Effector memory CD4-positive, alpha-beta T cell (primary cell): ENCODE data around the gene ZDHHC21.
"Not testable (repeated sequence)": the region's sequence is repeated elsewhere in the genome, so short reads cannot be mapped to it uniquely, and the experiment has no call there.

Experiments used
- DNase-seq, 3 donors: peaks; one replicate each; pipeline ENCODE4 v3.0.0-alpha.2; 2020
- H3K27ac ChIP-seq: 2 replicates; pipeline ENCODE4 v1.7.0; 2013; ENCODE audit warnings: mild to moderate bottlenecking, low read length, moderate library complexity; ENCODE audit not compliant: insufficient read depth, poor library complexity, severe bottlenecking
- H3K27me3 ChIP-seq: replicated peaks from 2 replicates; pipeline ENCODE4 v1.7.0; 2013; ENCODE audit warnings: mild to moderate bottlenecking, low read length; ENCODE audit not compliant: insufficient read depth, control insufficient read depth, poor library complexity, severe bottlenecking
- H3K36me3 ChIP-seq: 2 replicates; pipeline ENCODE4 v1.7.0; 2013; ENCODE audit warnings: mild to moderate bottlenecking, low read length, moderate library complexity; ENCODE audit not compliant: control insufficient read depth, insufficient read depth
- H3K4me1 ChIP-seq: 2 replicates; pipeline ENCODE4 v1.7.0; 2013; ENCODE audit warnings: low read length, mild to moderate bottlenecking; ENCODE audit not compliant: control insufficient read depth, insufficient read depth, poor library complexity, severe bottlenecking
- H3K4me3 ChIP-seq: 2 replicates; pipeline ENCODE4 v1.7.0; 2013; ENCODE audit warnings: low read length, low read depth, mild to moderate bottlenecking; ENCODE audit not compliant: insufficient read depth, poor library complexity, severe bottlenecking
- H3K9me3 ChIP-seq: 2 replicates; pipeline ENCODE4 v1.7.0; 2013; ENCODE audit warnings: mild to moderate bottlenecking, low read length, moderate library complexity; ENCODE audit not compliant: control insufficient read depth

The ZDHHC21 gene

DNA sequence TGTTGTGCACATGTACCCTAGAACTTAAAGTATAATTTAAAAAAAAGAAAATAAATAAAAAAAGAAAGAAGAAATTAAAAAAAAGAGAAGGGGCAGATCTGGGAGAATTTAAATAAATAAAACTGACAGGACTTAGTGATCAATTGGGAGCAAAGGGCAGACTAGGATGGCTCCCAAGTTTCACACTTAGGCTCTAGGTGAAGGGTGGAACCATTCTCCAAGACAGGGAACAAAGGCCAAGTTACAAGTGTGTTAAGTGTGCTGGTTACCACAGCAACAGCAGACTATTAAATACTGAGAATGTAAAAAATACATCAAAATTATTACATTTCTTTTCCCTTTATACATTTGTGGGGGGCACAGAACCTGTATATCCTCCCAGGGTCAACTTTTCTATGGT is 7.1 kb downstream of the ZDHHC21 start:
- H3K27me3 ChIP-seq = no peaks in the 10 kb centered on the region
- no peaks in the 10 kb centered on the region for H3K36me3 ChIP-seq
- no peaks in the 10 kb centered on the region for H3K9me3 ChIP-seq
- H3K4me3 ChIP-seq = no peak overlapping the region
- no peak overlapping the region for H3K27ac ChIP-seq
- no peaks in the 10 kb centered on the region for H3K4me1 ChIP-seq
- no peak for DNase-seq

DNA sequence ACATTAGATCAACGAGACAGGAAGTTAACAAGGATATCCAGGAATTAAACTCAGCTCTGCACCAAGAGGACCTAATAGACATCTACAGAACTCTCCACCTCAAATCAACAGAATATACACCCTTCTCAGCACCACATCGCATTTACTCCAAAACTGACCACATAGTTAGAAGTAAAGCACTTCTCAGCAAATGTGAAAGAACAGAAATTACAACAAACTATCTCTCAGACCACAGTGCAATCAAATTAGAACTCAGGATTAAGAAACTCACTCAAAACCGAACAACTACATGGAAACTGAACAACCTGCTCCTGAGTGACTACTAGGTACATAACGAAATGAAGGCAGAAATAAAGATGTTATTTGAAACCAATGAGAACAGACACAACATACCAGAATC is 10.6 kb downstream of the ZDHHC21 start:
- H3K27ac ChIP-seq, H3K4me3 ChIP-seq, H3K9me3 ChIP-seq, H3K36me3 ChIP-seq, H3K4me1 ChIP-seq, DNase-seq, H3K27me3 ChIP-seq: not testable (repeated sequence)

DNA sequence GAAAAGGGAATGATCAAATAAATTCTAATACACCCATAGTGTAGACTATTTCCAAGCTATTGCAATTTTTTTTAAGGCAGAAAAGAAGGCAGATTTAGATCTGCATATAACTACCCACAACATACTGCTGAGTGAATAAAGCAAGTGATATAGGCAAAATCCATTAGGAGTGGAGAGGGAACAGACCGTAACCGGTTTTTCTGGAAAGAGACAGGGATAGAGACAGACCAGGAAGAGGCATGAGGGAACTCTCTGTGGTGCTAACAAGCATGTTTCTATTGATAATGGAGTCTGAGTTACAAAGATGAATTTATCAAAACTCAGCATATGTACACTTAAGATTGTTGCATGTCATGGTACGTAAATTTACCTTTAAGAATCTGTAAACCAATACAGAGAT is 14.5 kb downstream of the ZDHHC21 start:
- Histone ChIP-seq H3K9me3 (no peaks in the 10 kb centered on the region), H3K4me3 (no peak overlapping the region), H3K36me3 (no peaks in the 10 kb centered on the region), H3K27ac (no peak overlapping the region), H3K4me1 (no peaks in the 10 kb centered on the region), H3K27me3 (no peaks in the 10 kb centered on the region)
- no peak for DNase-seq

DNA sequence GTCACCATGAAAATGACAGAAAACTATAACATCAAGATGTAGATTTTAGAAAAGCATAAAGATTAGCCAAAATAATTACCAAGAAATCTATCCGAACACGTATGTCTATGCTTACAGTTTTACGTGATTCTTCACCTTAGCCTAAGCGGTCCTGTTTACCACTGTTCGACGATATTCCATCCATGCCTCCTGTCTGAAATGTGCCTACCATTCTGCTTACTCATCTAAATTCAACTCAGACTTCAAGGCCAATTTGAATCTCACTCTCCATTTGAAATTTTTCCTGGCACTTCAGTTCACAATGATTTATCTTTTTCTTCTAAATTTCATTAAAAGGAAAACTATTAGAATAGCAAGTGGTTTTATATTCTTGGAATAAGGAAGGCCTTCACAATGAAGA is 15.4 kb downstream of the ZDHHC21 start:
- no peak overlapping the region for H3K4me3 ChIP-seq
- H3K27ac ChIP-seq = no peak overlapping the region
- no peaks in the 10 kb centered on the region for H3K9me3 ChIP-seq
- no peaks in the 10 kb centered on the region for H3K36me3 ChIP-seq
- H3K4me1 ChIP-seq = no peaks in the 10 kb centered on the region
- no peaks in the 10 kb centered on the region for H3K27me3 ChIP-seq
- DNase-seq = no peak

DNA sequence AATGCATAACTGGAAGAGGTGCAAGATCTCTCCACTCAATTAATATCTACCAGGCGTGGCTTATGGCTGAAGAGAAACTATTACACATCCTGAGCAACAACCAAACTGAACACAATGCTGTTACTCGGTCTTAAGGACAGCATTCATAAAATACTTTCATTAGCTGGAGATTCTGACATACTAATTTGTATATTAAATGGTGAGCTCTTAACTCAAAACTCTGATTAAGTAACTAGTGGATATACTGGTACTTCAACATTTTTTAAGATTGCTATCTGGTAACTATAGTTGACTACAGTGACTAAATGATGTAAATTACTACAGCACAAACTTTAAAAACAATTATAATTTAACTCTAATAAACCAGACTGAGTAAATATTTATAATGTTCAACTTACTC is 15.8 kb downstream of the ZDHHC21 start:
- no peaks in the 10 kb centered on the region for H3K9me3 ChIP-seq
- H3K4me1 ChIP-seq = no peaks in the 10 kb centered on the region
- no peak for DNase-seq
- H3K27ac ChIP-seq = no peak overlapping the region
- H3K36me3 ChIP-seq = no peaks in the 10 kb centered on the region
- no peak overlapping the region for H3K4me3 ChIP-seq
- no peaks in the 10 kb centered on the region for H3K27me3 ChIP-seq

DNA sequence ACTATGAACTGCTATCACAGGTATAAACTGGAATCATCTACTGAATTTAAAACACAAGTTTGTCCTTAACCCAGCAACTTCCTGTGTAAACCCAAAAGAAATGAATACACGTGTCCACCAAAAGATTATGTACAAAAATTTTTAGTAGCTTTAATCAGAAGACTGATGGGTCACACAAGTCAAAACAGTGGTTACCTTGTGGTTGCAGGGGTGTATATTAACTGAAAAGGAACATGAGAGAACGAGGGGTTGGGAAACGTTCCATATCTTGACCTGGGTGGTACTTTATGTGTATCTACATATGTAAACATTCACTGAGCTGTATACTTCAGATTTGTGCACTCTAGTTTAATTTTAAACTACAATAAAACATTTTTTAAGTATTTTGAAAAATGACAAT is 18.6 kb downstream of the ZDHHC21 start:
- no peak for DNase-seq
- no peaks in the 10 kb centered on the region for H3K9me3 ChIP-seq

DNA sequence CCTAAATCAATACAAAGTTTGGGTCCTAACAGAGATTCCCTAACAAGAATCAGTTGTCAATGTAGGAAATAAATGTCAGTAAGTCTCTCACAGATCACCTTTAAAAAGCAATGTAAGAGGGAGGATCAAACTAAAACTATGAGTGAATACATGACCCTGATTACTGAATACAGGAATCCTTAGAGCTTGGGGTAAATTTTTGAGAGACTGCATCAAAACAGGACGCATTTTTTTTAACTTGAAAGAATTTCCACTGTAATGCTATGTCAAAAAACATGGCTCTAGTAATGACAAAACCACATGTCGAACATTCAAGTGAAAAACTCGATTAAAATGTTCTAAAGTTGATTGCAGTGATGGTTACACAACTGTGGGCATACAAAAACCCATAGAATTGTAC is 21.9 kb downstream of the ZDHHC21 start:
- Histone ChIP-seq H3K36me3 (no peaks in the 10 kb centered on the region), H3K4me3 (no peak overlapping the region), H3K4me1 (no peaks in the 10 kb centered on the region), H3K9me3 (no peaks in the 10 kb centered on the region), H3K27me3 (no peaks in the 10 kb centered on the region), H3K27ac (no peak overlapping the region)
- no peak for DNase-seq

More for the DNA sequence above, 18.6 kb downstream of the ZDHHC21 start:
- H3K4me1 ChIP-seq = no peaks in the 10 kb centered on the region
- H3K36me3 ChIP-seq = no peaks in the 10 kb centered on the region
- H3K27me3 ChIP-seq = no peaks in the 10 kb centered on the region
- H3K27ac ChIP-seq = no peak overlapping the region
- H3K4me3 ChIP-seq = no peak overlapping the region

DNA sequence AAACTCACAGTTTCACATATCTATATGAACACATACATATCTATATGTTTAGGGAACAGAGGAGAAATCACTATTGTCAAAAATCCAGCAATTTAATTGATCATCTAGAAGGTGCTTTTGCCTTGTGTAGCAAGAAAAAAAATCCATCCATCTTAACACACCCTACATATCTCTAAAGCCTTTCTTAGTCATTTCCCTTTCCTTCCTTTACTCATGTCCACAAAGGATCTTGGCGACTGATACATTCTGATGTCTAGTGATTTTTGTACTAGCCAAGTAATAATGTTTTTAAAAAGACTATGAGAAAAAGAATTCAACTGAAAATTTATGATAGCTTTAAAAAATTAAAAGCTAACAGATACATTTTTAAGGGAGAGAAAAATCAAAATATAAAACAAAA is 22.5 kb downstream of the ZDHHC21 start:
- Histone ChIP-seq H3K27ac (no peak overlapping the region), H3K9me3 (no peaks in the 10 kb centered on the region), H3K27me3 (no peaks in the 10 kb centered on the region), H3K4me1 (no peaks in the 10 kb centered on the region), H3K36me3 (no peaks in the 10 kb centered on the region), H3K4me3 (no peak overlapping the region)
- DNase-seq = no peak

DNA sequence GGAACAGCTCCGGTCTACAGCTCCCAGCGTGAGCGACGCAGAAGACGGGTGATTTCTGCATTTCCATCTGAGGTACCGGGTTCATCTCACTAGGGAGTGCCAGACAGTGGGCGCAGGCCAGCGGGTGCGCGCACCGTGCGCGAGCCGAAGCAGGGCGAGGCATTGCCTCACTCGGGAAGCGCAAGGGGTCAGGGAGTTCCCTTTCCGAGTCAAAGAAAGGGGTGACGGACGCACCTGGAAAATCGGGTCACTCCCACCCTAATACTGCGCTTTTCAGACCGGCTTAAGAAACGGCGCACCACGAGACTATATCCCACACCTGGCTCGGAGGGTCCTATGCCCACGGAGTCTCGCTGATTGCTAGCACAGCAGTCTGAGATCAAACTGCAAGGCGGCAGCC is 29.2 kb downstream of the ZDHHC21 start:
- not testable (repeated sequence) for H3K36me3 ChIP-seq, H3K4me3 ChIP-seq, H3K27ac ChIP-seq, H3K4me1 ChIP-seq, H3K9me3 ChIP-seq, H3K27me3 ChIP-seq, DNase-seq

DNA sequence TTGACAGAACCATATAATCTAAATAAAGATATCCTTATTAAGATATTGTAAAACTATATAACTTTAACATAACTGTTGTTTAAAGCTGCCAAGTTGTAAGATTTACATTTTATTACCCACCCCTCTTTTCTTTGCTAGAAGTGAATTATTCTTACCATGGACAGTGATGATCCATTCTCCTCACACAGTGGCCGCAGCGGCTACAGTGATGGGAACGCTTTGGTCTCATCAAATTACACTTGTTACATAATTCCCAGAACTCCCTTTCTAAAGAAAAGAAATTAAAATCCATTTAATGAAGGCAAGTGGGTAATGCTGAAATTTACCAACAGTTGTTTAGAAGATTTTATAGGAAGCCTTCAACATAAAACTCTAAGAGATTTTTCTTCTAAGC is 31.2 kb downstream of the ZDHHC21 start:
- Histone ChIP-seq H3K4me1 (no peaks in the 10 kb centered on the region), H3K4me3 (no peak overlapping the region), H3K36me3 (no peaks in the 10 kb centered on the region), H3K27me3 (no peaks in the 10 kb centered on the region), H3K27ac (no peak overlapping the region), H3K9me3 (no peaks in the 10 kb centered on the region)
- DNase-seq = no peak
